ENCODE measurements around the gene PLEKHG4B.
A peak's percentile ranks its signal among the peaks of the same experiment; 100 is the strongest.

PLEKHG4B gene

DNA sequence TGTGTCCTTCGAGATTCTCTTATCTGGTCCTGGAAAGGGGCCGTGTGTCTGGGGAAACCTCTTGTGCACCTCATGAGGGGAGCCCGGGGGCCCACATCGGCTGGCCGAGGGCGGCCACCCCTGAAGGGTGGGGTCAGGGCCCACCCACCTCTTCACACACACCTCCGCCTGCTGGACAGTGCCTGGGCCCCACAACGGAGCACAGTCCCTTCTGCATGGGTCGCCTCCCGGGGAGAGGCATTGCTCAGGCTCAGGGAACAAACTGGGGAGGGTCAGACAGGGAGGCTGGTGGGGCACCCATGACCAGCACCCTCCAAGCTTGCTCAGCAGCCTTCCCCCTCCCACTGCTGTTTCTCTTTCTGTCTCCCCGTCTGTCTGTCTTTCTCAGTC, 98.0 kb downstream of the PLEKHG4B start:
- Histone ChIP-seq H3F3A (ENCODE audit: insufficient read depth, low read length) (peaks cover 19% of the 10 kb centered on the region), H3K9ac (ENCODE audit: low read length) (peak overlapping the region; percentile 91), H3K4me3 (ENCODE audit: low read length) (peak overlapping the region; percentile 66), H2AFZ (ENCODE audit: low read length) (peak overlapping the region; percentile 56; the same call in 1 of the 2 replicates), H3K36me3 (replicated peaks; ENCODE audit: insufficient read depth, low read length) (no peaks in the 10 kb centered on the region; the same call in 1 of the 2 replicates), H3K9me2 (replicated peaks; ENCODE audit: insufficient read depth, low read length) (no peaks in the 10 kb centered on the region), H3K27me3 (replicated peaks; ENCODE audit: insufficient read depth, low read length) (no peaks in the 10 kb centered on the region), H3K79me2 (ENCODE audit: low read length) (peaks cover 44% of the 10 kb centered on the region), H4K20me1 (ENCODE audit: insufficient read depth, low read length) (no peaks in the 10 kb centered on the region), H3K4me1 (ENCODE audit: low read length) (peaks cover 43% of the 10 kb centered on the region), H3K4me2 (ENCODE audit: low read depth, low read length) (peak overlapping the region; percentile 100), H3K9me3 (replicated peaks; ENCODE audit: insufficient read depth, low read length) (no peaks in the 10 kb centered on the region), H3K27ac (ENCODE audit: low read length) (peak overlapping the region; percentile 98)
- TF ChIP-seq, protein P1, sequence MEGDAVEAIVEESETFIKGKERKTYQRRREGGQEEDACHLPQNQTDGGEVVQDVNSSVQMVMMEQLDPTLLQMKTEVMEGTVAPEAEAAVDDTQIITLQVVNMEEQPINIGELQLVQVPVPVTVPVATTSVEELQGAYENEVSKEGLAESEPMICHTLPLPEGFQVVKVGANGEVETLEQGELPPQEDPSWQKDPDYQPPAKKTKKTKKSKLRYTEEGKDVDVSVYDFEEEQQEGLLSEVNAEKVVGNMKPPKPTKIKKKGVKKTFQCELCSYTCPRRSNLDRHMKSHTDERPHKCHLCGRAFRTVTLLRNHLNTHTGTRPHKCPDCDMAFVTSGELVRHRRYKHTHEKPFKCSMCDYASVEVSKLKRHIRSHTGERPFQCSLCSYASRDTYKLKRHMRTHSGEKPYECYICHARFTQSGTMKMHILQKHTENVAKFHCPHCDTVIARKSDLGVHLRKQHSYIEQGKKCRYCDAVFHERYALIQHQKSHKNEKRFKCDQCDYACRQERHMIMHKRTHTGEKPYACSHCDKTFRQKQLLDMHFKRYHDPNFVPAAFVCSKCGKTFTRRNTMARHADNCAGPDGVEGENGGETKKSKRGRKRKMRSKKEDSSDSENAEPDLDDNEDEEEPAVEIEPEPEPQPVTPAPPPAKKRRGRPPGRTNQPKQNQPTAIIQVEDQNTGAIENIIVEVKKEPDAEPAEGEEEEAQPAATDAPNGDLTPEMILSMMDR (IDR thresholded peaks at IDR 0.05; ENCODE audit: low read length): no peak
- TF ChIP-seq EZH2 (optimal IDR thresholded peaks at IDR 0.05; ENCODE audit: low read depth, low read length): no peak
- TF ChIP-seq EZH2phosphoT487 (IDR thresholded peaks at IDR 0.05; ENCODE audit: low read length): no peak
- DNase-seq: no peak

DNA sequence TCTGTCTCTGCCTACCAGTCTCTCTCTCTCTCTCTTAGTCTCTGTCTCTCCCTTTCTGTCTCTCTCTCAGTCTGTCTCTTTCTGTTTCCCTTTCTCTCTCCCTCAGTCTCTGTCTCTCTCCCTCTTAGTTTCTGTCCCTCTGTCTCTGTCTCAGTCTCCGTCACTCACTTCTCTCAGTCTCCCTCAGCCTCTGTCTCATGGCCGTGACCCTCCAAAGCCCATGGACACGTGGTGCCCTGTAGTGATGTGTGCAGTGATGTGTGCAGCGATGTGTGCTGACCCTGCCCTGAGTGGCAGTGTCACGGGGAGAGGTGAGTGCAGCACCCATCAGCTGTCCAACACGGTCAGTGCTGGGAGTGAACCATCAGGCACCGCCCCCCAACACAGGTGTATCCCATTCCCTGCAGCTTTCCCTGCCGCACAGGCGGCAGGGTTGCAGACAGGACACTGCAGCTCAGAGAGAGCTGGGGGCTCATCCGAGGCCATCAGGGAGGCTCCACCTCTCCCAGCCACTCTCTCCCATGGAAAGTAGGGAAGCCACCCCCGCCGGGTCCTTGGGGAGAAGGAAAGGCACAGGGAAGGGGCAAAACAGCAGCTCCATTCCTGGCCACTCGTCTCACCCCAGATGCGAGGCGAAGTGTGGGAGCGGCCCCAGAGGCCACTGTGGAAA, 98.5 kb downstream of the PLEKHG4B start:
- peak; percentile 63 for DNase-seq
- peaks cover 19% of the 10 kb centered on the region for H3F3A ChIP-seq (ENCODE audit: insufficient read depth, low read length)
- no peak for TF ChIP-seq EZH2phosphoT487 (IDR thresholded peaks at IDR 0.05; ENCODE audit: low read length)
- no peak for TF ChIP-seq EZH2 (optimal IDR thresholded peaks at IDR 0.05; ENCODE audit: low read depth, low read length)
- TF ChIP-seq, protein P1 (IDR thresholded peaks at IDR 0.05; ENCODE audit: low read length): no peak
- no peaks in the 10 kb centered on the region for H4K20me1 ChIP-seq (ENCODE audit: insufficient read depth, low read length)
- no peaks in the 10 kb centered on the region for H3K27me3 ChIP-seq (replicated peaks; ENCODE audit: insufficient read depth, low read length)
- no peaks in the 10 kb centered on the region for H3K9me3 ChIP-seq (replicated peaks; ENCODE audit: insufficient read depth, low read length)
- peak overlapping the region; percentile 56; the same call in 1 of the 2 replicates for H2AFZ ChIP-seq (ENCODE audit: low read length)
- H3K4me1 ChIP-seq (ENCODE audit: low read length): peaks cover 43% of the 10 kb centered on the region
- H3K36me3 ChIP-seq (replicated peaks; ENCODE audit: insufficient read depth, low read length): no peaks in the 10 kb centered on the region; the same call in 1 of the 2 replicates
- peak overlapping the region; percentile 66 for H3K4me3 ChIP-seq (ENCODE audit: low read length)
- H3K79me2 ChIP-seq (ENCODE audit: low read length): peaks cover 44% of the 10 kb centered on the region
- H3K27ac ChIP-seq (ENCODE audit: low read length): peak overlapping the region; percentile 98
- H3K4me2 ChIP-seq (ENCODE audit: low read depth, low read length): peak overlapping the region; percentile 100
- no peaks in the 10 kb centered on the region for H3K9me2 ChIP-seq (replicated peaks; ENCODE audit: insufficient read depth, low read length)
- peak overlapping the region; percentile 91 for H3K9ac ChIP-seq (ENCODE audit: low read length)

DNA sequence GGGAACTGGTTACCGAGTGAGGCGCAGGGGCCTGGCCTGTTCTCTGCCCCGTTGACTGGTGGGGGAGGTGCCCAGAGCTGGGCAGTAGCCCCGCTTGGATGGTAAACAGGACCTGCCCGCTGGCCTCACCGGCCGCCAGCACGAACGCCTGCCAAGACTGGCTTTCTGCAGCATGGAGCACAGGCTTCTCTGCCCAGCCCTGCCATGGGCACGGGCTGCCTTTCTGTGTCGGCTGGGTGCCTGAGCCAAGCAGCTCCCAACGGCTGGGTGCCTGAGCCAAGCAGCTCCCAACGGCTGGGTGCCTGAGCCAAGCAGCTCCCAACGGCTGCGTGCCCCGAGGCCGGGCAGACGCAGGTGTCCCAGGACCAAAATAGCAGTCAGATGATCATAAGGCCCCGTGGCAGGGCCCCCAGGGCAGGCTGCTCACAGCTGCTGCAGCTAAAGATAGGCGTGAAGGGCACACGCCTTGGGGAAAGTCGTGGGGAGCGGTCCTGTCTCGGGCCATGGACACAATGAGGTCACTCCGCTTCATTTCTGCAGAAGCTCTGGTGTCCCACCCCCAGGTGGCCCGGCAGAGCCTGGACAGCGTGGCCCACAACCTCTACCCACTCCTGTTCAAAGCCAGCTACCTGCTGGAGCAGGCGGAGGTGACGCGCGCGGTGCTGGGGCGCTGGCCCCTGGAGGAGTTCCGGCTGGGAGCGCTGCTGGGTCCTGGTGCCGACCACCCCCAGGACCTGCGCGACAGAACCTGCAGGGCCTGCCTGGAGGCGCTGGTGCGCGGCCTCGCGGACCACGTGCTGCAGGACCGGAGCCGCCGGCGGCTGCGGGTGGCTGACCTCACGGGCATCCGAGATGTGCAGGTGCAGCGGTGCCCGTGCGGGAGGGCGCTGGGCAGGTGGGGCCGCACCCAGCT, 99.3 kb downstream of the PLEKHG4B start, which contains the start of gene LRRC14B:
Gene LRRC14B, plus strand, starts transcription at position 460 of the 913 bp plus-strand sequence. Its CDS starts 44 bp downstream, at position 504.
- peaks cover 43% of the 10 kb centered on the region for H3K4me1 ChIP-seq (ENCODE audit: low read length)
- H3K79me2 ChIP-seq (ENCODE audit: low read length): peaks cover 44% of the 10 kb centered on the region
- peak within 1 kb of the TSS; percentile 100 for H3K4me2 ChIP-seq (ENCODE audit: low read depth, low read length)
- H3K9ac ChIP-seq (ENCODE audit: low read length): peak within 1 kb of the TSS; percentile 91
- TF ChIP-seq EZH2 (optimal IDR thresholded peaks at IDR 0.05; ENCODE audit: low read depth, low read length) (no peak), EZH2phosphoT487 (IDR thresholded peaks at IDR 0.05; ENCODE audit: low read length) (no peak)
- TF ChIP-seq, protein P1 (IDR thresholded peaks at IDR 0.05; ENCODE audit: low read length): no peak
- H3K9me2 ChIP-seq (replicated peaks; ENCODE audit: insufficient read depth, low read length): no peaks in the 10 kb centered on the region
- peak within 1 kb of the TSS; percentile 66; the same call in 1 of the 2 replicates for H2AFZ ChIP-seq (ENCODE audit: low read length)
- no peaks in the 10 kb centered on the region for H3K27me3 ChIP-seq (replicated peaks; ENCODE audit: insufficient read depth, low read length)
- peak within 1 kb of the TSS; percentile 66 for H3K4me3 ChIP-seq (ENCODE audit: low read length)
- no peaks in the 10 kb centered on the region; the same call in 1 of the 2 replicates for H3K36me3 ChIP-seq (replicated peaks; ENCODE audit: insufficient read depth, low read length)
- peak; percentile 92 for DNase-seq
- peaks cover 19% of the 10 kb centered on the region for H3F3A ChIP-seq (ENCODE audit: insufficient read depth, low read length)
- no peaks in the 10 kb centered on the region for H4K20me1 ChIP-seq (ENCODE audit: insufficient read depth, low read length)
- no peaks in the 10 kb centered on the region for H3K9me3 ChIP-seq (replicated peaks; ENCODE audit: insufficient read depth, low read length)
- peak within 1 kb of the TSS; percentile 98 for H3K27ac ChIP-seq (ENCODE audit: low read length)

Measured in MM.1S (cell line).